NCI-H1694 treated with DMSO at 0.1 percent for 48 hours (cell line): Measurements from ENCODE around the gene PPP1R13B.
A peak's percentile ranks its signal among the peaks of the same experiment; 100 is the strongest.

Experiments
- DNase-seq: peaks from one replicate; lab custom pipeline; 2025; lab: John Stamatoyannopoulos, UW

PPP1R13B gene

GRCh38 chr14:103880348-103881267, 33.2 kb upstream of the PPP1R13B start:
- peak; percentile 94 for DNase-seq

- DNase-seq: no peak
These were observed 32.4 kb upstream of the PPP1R13B start for GRCh38 chr14:103879570-103880347.

GRCh38 chr14:103879118-103879569, 31.8 kb upstream of the PPP1R13B start:
- no peak for DNase-seq

- DNase-seq: no peak
These were observed 30.8 kb upstream of the PPP1R13B start for GRCh38 chr14:103878180-103878579.

GRCh38 chr14:103875010-103875409, 27.6 kb upstream of the PPP1R13B start:
- DNase-seq: no peak

GRCh38 chr14:103872481-103873113, 25.2 kb upstream of the PPP1R13B start:
- no peak for DNase-seq

- DNase-seq: no peak
These were observed 24.5 kb upstream of the PPP1R13B start for GRCh38 chr14:103871596-103872480.

GRCh38 chr14:103870891-103871595, 23.7 kb upstream of the PPP1R13B start:
- DNase-seq: no peak

- DNase-seq: no peak
These were observed 22.9 kb upstream of the PPP1R13B start for GRCh38 chr14:103870144-103870876.

- no peak for DNase-seq
These were observed 22.2 kb upstream of the PPP1R13B start for GRCh38 chr14:103869406-103870143.

GRCh38 chr14:103868242-103868897, 21.0 kb upstream of the PPP1R13B start:
- peak; percentile 45 for DNase-seq

- peak; percentile 99 for DNase-seq
These were observed 20.2 kb upstream of the PPP1R13B start for GRCh38 chr14:103867523-103867953.

GRCh38 chr14:103867020-103867419, 19.6 kb upstream of the PPP1R13B start:
- no peak for DNase-seq

- DNase-seq: no peak
These were observed 15.9 kb upstream of the PPP1R13B start for GRCh38 chr14:103863245-103863644.

GRCh38 chr14:103862393-103862782, 15.0 kb upstream of the PPP1R13B start:
- no peak for DNase-seq

GRCh38 chr14:103861413-103862392, 14.3 kb upstream of the PPP1R13B start:
- no peak for DNase-seq

- no peak for DNase-seq
These were observed 12.2 kb upstream of the PPP1R13B start for GRCh38 chr14:103859416-103860202.
